EL (cell line): Measurements from ENCODE around the gene ATP6V0E1.
A peak's percentile ranks its signal among the peaks of the same experiment; 100 is the strongest.

Experiments used
- DNase-seq: peaks from one replicate; pipeline ENCODE4 v3.0.0-alpha.2; 2016

ATP6V0E1 gene

GRCh38 chr5:172957458-172957857 is 26.1 kb upstream of the ATP6V0E1 start:
- no peak for DNase-seq

GRCh38 chr5:172958331-172959046 is 25.1 kb upstream of the ATP6V0E1 start:
- DNase-seq: peak; percentile 74

- peak; percentile 28 for DNase-seq
Measured at GRCh38 chr5:172959824-172960799, 23.5 kb upstream of the ATP6V0E1 start.

GRCh38 chr5:172969921-172970320 is 13.7 kb upstream of the ATP6V0E1 start:
- no peak for DNase-seq

GRCh38 chr5:172971482-172971881 is 12.1 kb upstream of the ATP6V0E1 start:
- no peak for DNase-seq

GRCh38 chr5:172972552-172972951 is 11.0 kb upstream of the ATP6V0E1 start:
- DNase-seq: no peak

- no peak for DNase-seq
Measured at GRCh38 chr5:172973127-172973916, 10.2 kb upstream of the ATP6V0E1 start.

- DNase-seq: no peak
Measured at GRCh38 chr5:172973931-172974330, 9.6 kb upstream of the ATP6V0E1 start.

- DNase-seq: no peak
Measured at GRCh38 chr5:172975289-172975688, 8.3 kb upstream of the ATP6V0E1 start.

GRCh38 chr5:172979778-172980177 is 3.8 kb upstream of the ATP6V0E1 start:
- peak; percentile 61 for DNase-seq

- DNase-seq: no peak
Measured at GRCh38 chr5:172981931-172982330, 1.6 kb upstream of the ATP6V0E1 start.

- DNase-seq: peak; percentile 88
Measured at GRCh38 chr5:172984244-172984953, 828 bp downstream of the ATP6V0E1 start.

GRCh38 chr5:172985596-172985995 is 2.0 kb downstream of the ATP6V0E1 start:
- DNase-seq: no peak

GRCh38 chr5:172988276-172988675 is 4.7 kb downstream of the ATP6V0E1 start:
- no peak for DNase-seq

- no peak for DNase-seq
Measured at GRCh38 chr5:172990776-172991175, 7.2 kb downstream of the ATP6V0E1 start.

- no peak for DNase-seq
Measured at GRCh38 chr5:172994405-172994804, 10.8 kb downstream of the ATP6V0E1 start.

GRCh38 chr5:172999372-172999973 is 15.9 kb downstream of the ATP6V0E1 start:
- no peak for DNase-seq

- DNase-seq: no peak
Measured at GRCh38 chr5:172999974-173000373, 16.4 kb downstream of the ATP6V0E1 start.

GRCh38 chr5:173001229-173001841 is 17.8 kb downstream of the ATP6V0E1 start:
- no peak for DNase-seq

GRCh38 chr5:173003360-173003759 is 19.8 kb downstream of the ATP6V0E1 start:
- DNase-seq: no peak

GRCh38 chr5:173004013-173004412 is 20.4 kb downstream of the ATP6V0E1 start:
- no peak for DNase-seq

- DNase-seq: no peak
Measured at GRCh38 chr5:173004447-173004846, 20.9 kb downstream of the ATP6V0E1 start.
